ENCODE measurements around the gene IL17RB.

GRCh38 chr3:53834429-53835095 is 11.8 kb upstream of the IL17RB start:
- TF ChIP-seq CTCF (IDR thresholded peaks at IDR 0.05; ENCODE audit: insufficient read depth, low read length, poor library complexity, severe bottlenecking): no peak
- TF ChIP-seq EZH2phosphoT487 (conservative IDR thresholded peaks at IDR 0.05; ENCODE audit: low read length): no peak
